Spleen (tissue), 7 donors: ENCODE results near the gene MAMDC4.

Experiments
- POLR2A ChIP-seq, 3 donors: fragments of 450-650 bp; IDR thresholded peaks; one replicate each; pipeline ENCODE4 v1.5.1; 2017; ENCODE audit warnings: antibody characterized with exemption in 3 of 3, mild to moderate bottlenecking in 1 of 3
- TF ChIP-seq, protein P1 (sequence below), 11 experiments: fragments of 200-600 bp in 7 of 11; fragments of 450-650 bp in 4 of 11; sonication (generic) in 4 of 11; IDR thresholded peaks in 8 of 11; conservative IDR thresholded peaks in 3 of 11; 1 replicate in 7 of 11; 2 replicates in 4 of 11; pipeline versions ENCODE4 v1.4.0 to v1.8.0; 2016 to 2021; ENCODE audit warnings: antibody characterized with exemption in 11 of 11, inconsistent platforms in 4 of 11, mild to moderate bottlenecking in 1 of 11
- donor health status: DM: no; HTN: no; CAD: no; lungs with moderate emphysema.
- donor health status: DM: no; HTN: no; CAD: no.
- donor health status: DM: no; HTN: no; CAD: no.

DNA sequence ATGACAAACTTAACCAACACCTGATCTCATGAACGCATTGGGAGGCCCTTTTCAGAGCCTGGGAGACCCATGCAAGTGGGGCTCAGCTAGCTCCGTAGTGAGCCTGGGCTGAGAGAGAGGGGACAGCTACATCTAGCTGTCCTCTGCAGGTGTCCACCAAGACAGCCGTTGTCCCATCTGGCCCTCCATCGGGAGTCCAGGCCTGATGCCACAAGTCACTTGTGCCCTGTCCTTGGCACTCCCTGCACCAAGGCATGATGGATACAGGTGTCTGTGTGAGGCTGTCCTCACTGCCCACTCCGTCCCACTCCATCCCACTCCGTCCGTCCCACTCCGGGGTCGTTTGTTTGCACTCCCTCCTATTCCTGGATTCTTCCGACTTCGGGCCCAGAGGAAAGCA, 16.5 kb downstream of the MAMDC4 start:
- TF ChIP-seq, protein P1, sequence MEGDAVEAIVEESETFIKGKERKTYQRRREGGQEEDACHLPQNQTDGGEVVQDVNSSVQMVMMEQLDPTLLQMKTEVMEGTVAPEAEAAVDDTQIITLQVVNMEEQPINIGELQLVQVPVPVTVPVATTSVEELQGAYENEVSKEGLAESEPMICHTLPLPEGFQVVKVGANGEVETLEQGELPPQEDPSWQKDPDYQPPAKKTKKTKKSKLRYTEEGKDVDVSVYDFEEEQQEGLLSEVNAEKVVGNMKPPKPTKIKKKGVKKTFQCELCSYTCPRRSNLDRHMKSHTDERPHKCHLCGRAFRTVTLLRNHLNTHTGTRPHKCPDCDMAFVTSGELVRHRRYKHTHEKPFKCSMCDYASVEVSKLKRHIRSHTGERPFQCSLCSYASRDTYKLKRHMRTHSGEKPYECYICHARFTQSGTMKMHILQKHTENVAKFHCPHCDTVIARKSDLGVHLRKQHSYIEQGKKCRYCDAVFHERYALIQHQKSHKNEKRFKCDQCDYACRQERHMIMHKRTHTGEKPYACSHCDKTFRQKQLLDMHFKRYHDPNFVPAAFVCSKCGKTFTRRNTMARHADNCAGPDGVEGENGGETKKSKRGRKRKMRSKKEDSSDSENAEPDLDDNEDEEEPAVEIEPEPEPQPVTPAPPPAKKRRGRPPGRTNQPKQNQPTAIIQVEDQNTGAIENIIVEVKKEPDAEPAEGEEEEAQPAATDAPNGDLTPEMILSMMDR (IDR thresholded peaks at IDR 0.05 in 8 of 11, conservative IDR thresholded peaks at IDR 0.05 in 3 of 11), result no peak
- TF ChIP-seq POLR2A (IDR thresholded peaks at IDR 0.05), result no peak
